ENCODE data around the gene C6orf89.

- TF ChIP-seq ZNF274 (IDR thresholded peaks at IDR 0.05; ENCODE audit: low read depth, low read length): no peak
- no peak for TF ChIP-seq YY1 (IDR thresholded peaks at IDR 0.05; ENCODE audit: insufficient read depth, insufficient read length)
These were observed 46.6 kb upstream of the C6orf89 start, which contains the start of gene CPNE5 for GRCh38 chr6:36838896-36839748.
